Liver (tissue), 9 donors: ENCODE measurements around the gene OLFML1. TPM values are rescaled to one million over a fixed set of nuclear protein-coding genes. Genes with fewer than 3 reads are reported as not detected.

Experiments used
- DNase-seq: peaks from one replicate; pipeline ENCODE4 v3.0.0-alpha.2; 2017; ENCODE audit warnings: low spot score
- H3K27ac ChIP-seq, 2 donors: one replicate each; pipeline ENCODE4 v1.7.0; 2013; ENCODE audit warnings: inconsistent platforms in 2 of 2, low read length in 2 of 2, control low read depth in 1 of 2, low read depth in 1 of 2, mild to moderate bottlenecking in 1 of 2
- H3K27me3 ChIP-seq, 4 donors: one replicate each; pipeline versions ENCODE4 v1.6.1 to v1.7.0; 2013; ENCODE audit warnings: low read length in 3 of 4, inconsistent platforms in 1 of 4, mild to moderate bottlenecking in 1 of 4, moderate library complexity in 1 of 4; ENCODE audit not compliant: control insufficient read depth in 4 of 4, insufficient read depth in 4 of 4
- H3K36me3 ChIP-seq, 4 donors: one replicate each; pipeline versions ENCODE4 v1.6.1 to v1.7.0; 2013; ENCODE audit warnings: low read length in 3 of 4, mild to moderate bottlenecking in 3 of 4, low read depth in 1 of 4, moderate library complexity in 1 of 4; ENCODE audit not compliant: control insufficient read depth in 4 of 4, insufficient read depth in 3 of 4
- H3K4me1 ChIP-seq, 4 donors: one replicate each; pipeline versions ENCODE4 v1.6.1 to v1.7.0; 2013; ENCODE audit warnings: low read length in 3 of 4, mild to moderate bottlenecking in 3 of 4, moderate library complexity in 1 of 4; ENCODE audit not compliant: control insufficient read depth in 4 of 4, insufficient read depth in 4 of 4
- H3K4me3 ChIP-seq, 3 donors: one replicate each; pipeline versions ENCODE4 v1.6.1 to v1.7.0; 2013; ENCODE audit warnings: low read length in 3 of 3, control low read depth in 1 of 3, low read depth in 1 of 3, mild to moderate bottlenecking in 1 of 3
- H3K9ac ChIP-seq, 2 donors: one replicate each; pipeline ENCODE4 v1.7.0; 2013; ENCODE audit warnings: low read length in 2 of 2, mild to moderate bottlenecking in 2 of 2, moderate library complexity in 2 of 2, control low read depth in 1 of 2, low read depth in 1 of 2
- H3K9me3 ChIP-seq, 4 donors: one replicate each; pipeline versions ENCODE4 v1.6.1 to v1.7.0; 2013; ENCODE audit warnings: low read length in 3 of 4; ENCODE audit not compliant: control insufficient read depth in 4 of 4
- ATF3 ChIP-seq: IDR thresholded peaks from 2 replicates; pipeline ENCODE4 v1.6.1; 2016; ENCODE audit warnings: antibody characterized with exemption
- CTCF ChIP-seq: fragments of 150-350 bp; IDR thresholded peaks from 2 replicates; pipeline ENCODE4 v1.5.1; 2017; ENCODE audit warnings: improper control_type of control experiment, low read depth, low read length; ENCODE audit not compliant: missing input control
- EGR1 ChIP-seq, 2 donors: IDR thresholded peaks; 2 replicates each; pipeline ENCODE4 v1.6.1; 2016 to 2018; ENCODE audit warnings: antibody characterized with exemption in 2 of 2, low read depth in 2 of 2
- FOXA1 ChIP-seq: IDR thresholded peaks from 2 replicates; pipeline ENCODE4 v1.6.1; 2016; ENCODE audit warnings: antibody characterized with exemption
- FOXA2 ChIP-seq: IDR thresholded peaks from 2 replicates; pipeline ENCODE4 v1.6.1; 2016; ENCODE audit warnings: antibody characterized with exemption
- GABPA ChIP-seq, 2 donors: IDR thresholded peaks in 1 of 2; conservative IDR thresholded peaks in 1 of 2; 2 replicates each; pipeline ENCODE4 v1.6.1; 2016; ENCODE audit warnings: antibody characterized with exemption in 2 of 2, mild to moderate bottlenecking in 1 of 2, moderate library complexity in 1 of 2
- HNF4A ChIP-seq, 2 donors: conservative IDR thresholded peaks; 2 replicates each; pipeline ENCODE4 v1.6.1; 2016; ENCODE audit warnings: antibody characterized with exemption in 2 of 2, mild to moderate bottlenecking in 2 of 2
- HNF4G ChIP-seq: IDR thresholded peaks from 2 replicates; pipeline ENCODE4 v1.6.1; 2016; ENCODE audit warnings: antibody characterized with exemption
- JUND ChIP-seq, 2 donors: IDR thresholded peaks; 2 replicates each; pipeline ENCODE4 v1.6.1; 2016; ENCODE audit warnings: antibody characterized with exemption in 2 of 2
- MAX ChIP-seq: IDR thresholded peaks from 2 replicates; pipeline ENCODE4 v1.6.1; 2016; ENCODE audit warnings: antibody characterized with exemption
- NR2F2 ChIP-seq: IDR thresholded peaks from 2 replicates; pipeline ENCODE4 v1.6.1; 2016; ENCODE audit warnings: antibody characterized with exemption
- RAD21 ChIP-seq, 2 donors: IDR thresholded peaks; 2 replicates each; pipeline ENCODE4 v1.6.1; 2016; ENCODE audit warnings: antibody characterized with exemption in 2 of 2, mild to moderate bottlenecking in 2 of 2
- REST ChIP-seq: IDR thresholded peaks from 2 replicates; pipeline ENCODE4 v1.6.1; 2016; ENCODE audit warnings: antibody characterized with exemption, mild to moderate bottlenecking
- RXRA ChIP-seq, 2 donors: IDR thresholded peaks; 2 replicates each; pipeline ENCODE4 v1.6.1; 2017 to 2018; ENCODE audit warnings: antibody characterized with exemption in 2 of 2, mild to moderate bottlenecking in 1 of 2
- SP1 ChIP-seq: IDR thresholded peaks from 2 replicates; pipeline ENCODE4 v1.6.1; 2018; ENCODE audit warnings: antibody characterized with exemption, mild to moderate bottlenecking
- TAF1 ChIP-seq: conservative IDR thresholded peaks from 2 replicates; pipeline ENCODE4 v1.6.1; 2016; ENCODE audit warnings: antibody characterized with exemption, mild to moderate bottlenecking
- YY1 ChIP-seq: IDR thresholded peaks from 2 replicates; pipeline ENCODE4 v1.6.1; 2016; ENCODE audit warnings: antibody characterized with exemption, mild to moderate bottlenecking
- ZBTB33 ChIP-seq: IDR thresholded peaks from 2 replicates; pipeline ENCODE4 v1.6.1; 2016; ENCODE audit warnings: antibody characterized with exemption
- WGBS: extraction: QIAGEN DNeasy Blood & Tissue Kit; methylation state at CpG from one replicate; pipeline ENCODE4 v1.1.7; 2013; 5-methylcytosine and 5-hydroxymethylcytosine counted together
- polyA plus RNA-seq, 2 donors: library from polyadenylated mRNA; stranded (reverse) in 1 of 2; unstranded in 1 of 2; fragments of 200-250 nt in 1 of 2; fragments of >200 nt in 1 of 2; fragmentation: Nextera tagmentation in 1 of 2; extraction: Ambion mirVana in 1 of 2; gene quantifications; one replicate each; pipeline versions ENCODE4 v1.2.1 to v1.2.3, GENCODE V29; 2013 to 2015
- total RNA-seq, 2 donors: library from RNA; depleted of rRNA; stranded (reverse); fragments of >200 nt; gene quantifications; one replicate each; pipeline ENCODE4 v1.2.3, GENCODE V29; 2014
- donor health status: healthy.
- donor health status: healthy.
- donor health status: healthy.
- donor health status: healthy.
- donor health status: healthy.

The OLFML1 gene
- total and polyA plus RNA-seq, 4 donors, result 2.8 to 4.2 (median 2.9) TPM

GRCh38 chr11:7509966-7510365, 24.7 kb downstream of the OLFML1 start:
- Histone ChIP-seq H3K4me1 (peaks cover 13 to 34% (median 23%) of the 10 kb centered on the region in 4 donors), H3K27ac (no peak overlapping the region), H3K27me3 (no peaks in the 10 kb centered on the region), H3K9ac (no peak overlapping the region), H3K9me3 (no peaks in the 10 kb centered on the region), H3K36me3 (no peaks in the 10 kb centered on the region), H3K4me3 (no peak overlapping the region)
- 88% methylated on average over 2 of the region's 2 CpGs for WGBS
- no peak for DNase-seq
- TF ChIP-seq REST (no peak), TAF1 (no peak), EGR1 (IDR thresholded peaks at IDR 0.05; ENCODE audit: low read depth in 2 of 2) (no peak), SP1 (no peak), ZBTB33 (no peak), YY1 (no peak), CTCF (no peak), HNF4A (conservative IDR thresholded peaks at IDR 0.05) (no peak), MAX (no peak), RAD21 (IDR thresholded peaks at IDR 0.05) (no peak), NR2F2 (no peak), ATF3 (no peak), FOXA1 (no peak), JUND (IDR thresholded peaks at IDR 0.05) (no peak), HNF4G (no peak), GABPA (IDR thresholded peaks at IDR 0.05 in 1 of 2, conservative IDR thresholded peaks at IDR 0.05 in 1 of 2) (no peak), RXRA (IDR thresholded peaks at IDR 0.05) (no peak), FOXA2 (no peak)
